Spleen (tissue), 11 donors: Measurements from ENCODE around the gene SERPINA1. TPM values are rescaled to one million over a fixed set of nuclear protein-coding genes. Genes with fewer than 3 reads are reported as not detected.

ENCODE experiments used
- DNase-seq: peaks from one replicate; pipeline ENCODE4 v3.0.0-alpha.2; 2020
- H3K27ac ChIP-seq, 8 donors: fragments of 200-600 bp; sonication (generic) in 7 of 8; 1 replicate in 4 of 8; 2 replicates in 4 of 8; pipeline versions ENCODE4 v1.5.0 to v1.8.0; 2016 to 2021; ENCODE audit warnings: inconsistent platforms in 4 of 8, mild to moderate bottlenecking in 4 of 8, moderate library complexity in 1 of 8
- H3K27me3 ChIP-seq, 7 donors: fragments of 200-600 bp; sonication (generic) in 6 of 7; replicated peaks in 1 of 7; 1 replicate in 4 of 7; 2 replicates in 3 of 7; pipeline versions ENCODE4 v1.5.0 to v1.8.0; 2016 to 2021; ENCODE audit warnings: inconsistent platforms in 3 of 7, mild to moderate bottlenecking in 1 of 7
- H3K36me3 ChIP-seq, 6 donors: fragments of 200-600 bp; sonication (generic) in 5 of 6; 1 replicate in 4 of 6; 2 replicates in 2 of 6; pipeline versions ENCODE4 v1.5.0 to v1.8.0; 2016 to 2021; ENCODE audit warnings: inconsistent platforms in 2 of 6
- H3K4me1 ChIP-seq, 6 donors: fragments of 200-600 bp; sonication (generic) in 5 of 6; 1 replicate in 3 of 6; 2 replicates in 3 of 6; pipeline versions ENCODE4 v1.5.0 to v1.8.0; 2016 to 2021; ENCODE audit warnings: inconsistent platforms in 3 of 6
- H3K4me3 ChIP-seq, 8 donors: fragments of 200-600 bp; sonication (generic) in 7 of 8; 1 replicate in 4 of 8; 2 replicates in 4 of 8; pipeline versions ENCODE4 v1.5.0 to v1.8.0; 2016 to 2021; ENCODE audit warnings: inconsistent platforms in 4 of 8, mild to moderate bottlenecking in 4 of 8, moderate library complexity in 2 of 8
- H3K9me3 ChIP-seq, 8 donors: fragments of 200-600 bp; sonication (generic) in 7 of 8; 1 replicate in 4 of 8; 2 replicates in 4 of 8; pipeline versions ENCODE4 v1.5.0 to v1.8.0; 2016 to 2021; ENCODE audit warnings: inconsistent platforms in 4 of 8
- CTCF ChIP-seq, 11 experiments: fragments of 200-600 bp in 7 of 11; fragments of 450-650 bp in 4 of 11; sonication (generic) in 4 of 11; IDR thresholded peaks in 8 of 11; conservative IDR thresholded peaks in 3 of 11; 1 replicate in 7 of 11; 2 replicates in 4 of 11; pipeline versions ENCODE4 v1.4.0 to v1.8.0; 2016 to 2021; ENCODE audit warnings: antibody characterized with exemption in 11 of 11, inconsistent platforms in 4 of 11, mild to moderate bottlenecking in 1 of 11
- POLR2A ChIP-seq, 3 donors: fragments of 450-650 bp; IDR thresholded peaks; one replicate each; pipeline ENCODE4 v1.5.1; 2017; ENCODE audit warnings: antibody characterized with exemption in 3 of 3, mild to moderate bottlenecking in 1 of 3
- POLR2AphosphoS5 ChIP-seq, 3 donors: sonication (generic); formaldehyde crosslinking; IDR thresholded peaks; one replicate each; pipeline ENCODE4 v1.5.1; 2017; ENCODE audit warnings: antibody characterized with exemption in 3 of 3
- WGBS, 5 donors: extraction: QIAGEN DNeasy Blood & Tissue Kit in 3 of 5; methylation state at CpG; one replicate each; pipeline versions ENCODE4 v1.1.5 to v1.1.7; 2013 to 2018; 5-methylcytosine and 5-hydroxymethylcytosine counted together
- intact Hi-C: fragments of 100-400 bp; cut with DNase I; formaldehyde crosslinking; loops from one replicate; pipeline ENCODE4 v1.15.0; 2023; ENCODE audit warnings: low total_unique reads
- polyA plus RNA-seq, 3 donors: library from polyadenylated mRNA; stranded (reverse); fragments of 200-250 nt; gene quantifications; one replicate each; pipeline ENCODE4 v1.2.1, GENCODE V29; 2013
- total RNA-seq, 7 donors: library from RNA; depleted of rRNA in 3 of 7; stranded (reverse); fragments of >200 nt in 3 of 7; fragmentation: NEBNext Ultra II Directional in 4 of 7; extraction: Animal tissue kit (Norgen Biotek cat#: 25700) in 4 of 7; gene quantifications; one replicate each; pipeline versions ENCODE4 v1.1.0 to v1.2.1, GENCODE V29; 2016 to 2021
- donor health status: healthy with polysubstance abuse.
- donor health status: DM: no; HTN: no; CAD: no; lungs with moderate emphysema.
- donor health status: DM: no; HTN: no; CAD: no.
- donor health status: Bipolar disorder and iron deficiency.
- donor health status: healthy.
- donor health status: DM: no; HTN: no; CAD: no.
- donor health status: DM: yes; HTN: yes; CAD: no.

The SERPINA1 gene
- total and polyA plus RNA-seq, 10 donors = 28.4 to 701 (median 203) TPM

GRCh38 chr14:94365624-94366023 lies 22.8 kb downstream of the SERPINA1 start:
- no peak for TF ChIP-seq CTCF (IDR thresholded peaks at IDR 0.05 in 8 of 11, conservative IDR thresholded peaks at IDR 0.05 in 3 of 11)
- TF ChIP-seq POLR2AphosphoS5 (IDR thresholded peaks at IDR 0.05) = no peak
- TF ChIP-seq POLR2A (IDR thresholded peaks at IDR 0.05) = no peak
- Histone ChIP-seq H3K9me3 (no peaks in the 10 kb centered on the region), H3K27me3 (peaks cover 0 to 7% (median 0%) of the 10 kb centered on the region in 7 donors), H3K36me3 (no peaks in the 10 kb centered on the region), H3K27ac (no peak overlapping the region), H3K4me1 (no peaks in the 10 kb centered on the region), H3K4me3 (no peak overlapping the region)
- intact Hi-C loops = no loop called here
- 74 to 84% (median 83%) methylated on average over 3 of the region's 3 CpGs for WGBS, 5 donors
- DNase-seq = no peak

- Histone ChIP-seq H3K4me1 (no peaks in the 10 kb centered on the region), H3K27ac (no peak overlapping the region), H3K36me3 (no peaks in the 10 kb centered on the region), H3K4me3 (no peak overlapping the region), H3K9me3 (no peaks in the 10 kb centered on the region), H3K27me3 (peaks cover 0 to 7% (median 0%) of the 10 kb centered on the region in 7 donors)
- WGBS, 5 donors = 51 to 65% (median 62%) methylated on average over 5 of the region's 5 CpGs
- no peak for TF ChIP-seq POLR2A (IDR thresholded peaks at IDR 0.05)
- TF ChIP-seq CTCF (IDR thresholded peaks at IDR 0.05 in 8 of 11, conservative IDR thresholded peaks at IDR 0.05 in 3 of 11) = no peak
- no peak for TF ChIP-seq POLR2AphosphoS5 (IDR thresholded peaks at IDR 0.05)
- no peak for DNase-seq
- intact Hi-C loops = no loop called here
Observed at GRCh38 chr14:94364964-94365363, 23.4 kb downstream of the SERPINA1 start.

- Histone ChIP-seq H3K27me3 (peaks cover 0 to 7% (median 0%) of the 10 kb centered on the region in 7 donors), H3K4me1 (no peaks in the 10 kb centered on the region), H3K36me3 (no peaks in the 10 kb centered on the region), H3K27ac (no peak overlapping the region), H3K4me3 (no peak overlapping the region), H3K9me3 (no peaks in the 10 kb centered on the region)
- WGBS, 5 donors = 79 to 84% (median 82%) methylated on average over 3 of the region's 3 CpGs
- TF ChIP-seq POLR2AphosphoS5 (IDR thresholded peaks at IDR 0.05) (no peak), POLR2A (IDR thresholded peaks at IDR 0.05) (no peak), CTCF (IDR thresholded peaks at IDR 0.05 in 8 of 11, conservative IDR thresholded peaks at IDR 0.05 in 3 of 11) (no peak)
- DNase-seq = no peak
- intact Hi-C loops = no loop called here
Observed at GRCh38 chr14:94364037-94364436, 24.4 kb downstream of the SERPINA1 start.

DNA sequence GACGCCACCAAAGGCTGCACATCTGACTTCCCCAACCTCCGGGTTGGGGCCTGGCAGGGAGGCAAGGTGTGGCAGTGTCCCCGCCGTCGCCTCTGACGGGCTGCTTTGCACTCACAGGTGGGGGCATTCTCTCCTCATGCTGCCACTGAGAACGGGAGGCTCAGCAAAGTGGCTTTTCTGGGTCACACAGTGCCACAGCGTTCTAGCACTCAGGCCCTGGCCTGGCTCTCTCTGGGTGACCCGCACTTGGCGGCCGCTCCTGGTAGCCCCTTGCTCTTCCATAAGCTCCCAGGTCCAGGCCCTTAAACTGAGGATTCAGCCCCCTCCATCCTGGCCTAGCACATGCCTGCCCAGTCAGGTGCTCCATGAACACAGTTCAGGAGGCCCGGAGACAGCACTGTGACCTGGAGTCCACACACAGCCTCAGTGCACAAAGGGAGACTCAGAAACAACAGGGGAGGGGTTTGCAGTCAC lies 25.2 kb downstream of the SERPINA1 start:
- no peaks in the 10 kb centered on the region for H3K4me1 ChIP-seq
- 70 to 85% (median 80%) methylated on average over 6 to 12 of the region's 12 CpGs for WGBS, 5 donors
- TF ChIP-seq CTCF (IDR thresholded peaks at IDR 0.05 in 8 of 11, conservative IDR thresholded peaks at IDR 0.05 in 3 of 11) (no peak), POLR2AphosphoS5 (IDR thresholded peaks at IDR 0.05) (no peak), POLR2A (IDR thresholded peaks at IDR 0.05) (no peak)
- no peak for DNase-seq
- no peak overlapping the region for H3K4me3 ChIP-seq
- H3K27ac ChIP-seq = no peak overlapping the region
- H3K36me3 ChIP-seq = no peaks in the 10 kb centered on the region
- peaks cover 0 to 7% (median 0%) of the 10 kb centered on the region in 7 donors for H3K27me3 ChIP-seq
- no peaks in the 10 kb centered on the region for H3K9me3 ChIP-seq
- intact Hi-C loops = no loop called here
